HepG2 (cell line): Measurements from ENCODE around the gene GHRH. TPM values are rescaled to one million over a fixed set of nuclear protein-coding genes. Genes with fewer than 3 reads are reported as not detected.
A peak's percentile ranks its signal among the peaks of the same experiment; 100 is the strongest.

ENCODE experiments used
- AGO1 ChIP-seq: fragments of 200-400 bp; formaldehyde crosslinking; IDR thresholded peaks from 2 replicates; pipeline ENCODE4 v1.6.1; 2017; ENCODE audit warnings: mild to moderate bottlenecking, low read depth, low read length, moderate library complexity; ENCODE audit not compliant: poor library complexity, severe bottlenecking
- BATF2 ChIP-seq: sonication (generic); formaldehyde crosslinking; IDR thresholded peaks from 2 replicates; pipeline ENCODE4 v1.8.0; 2022; ENCODE audit warnings: mild to moderate bottlenecking, missing genetic modification reagents, moderate library complexity
- GLI4 ChIP-seq: sonication (generic); formaldehyde crosslinking; IDR thresholded peaks from 2 replicates; pipeline ENCODE4 v1.5.1; 2020; ENCODE audit warnings: missing genetic modification reagents, mild to moderate bottlenecking, moderate library complexity, borderline replicate concordance
- HBP1 ChIP-seq: IDR thresholded peaks from 2 replicates; pipeline ENCODE4 v1.6.1; 2016; ENCODE audit warnings: low read depth, control low read depth
- HDAC6 ChIP-seq: fragments of 200-600 bp; sonication (generic); IDR thresholded peaks from 2 replicates; pipeline ENCODE4 v1.7.0; 2017; ENCODE audit warnings: mild to moderate bottlenecking, antibody characterized with exemption, low read length, low read depth
- JARID2 ChIP-seq: sonication (generic); formaldehyde crosslinking; IDR thresholded peaks from 2 replicates; pipeline ENCODE4 v1.8.1; 2023; ENCODE audit warnings: missing genetic modification reagents, inconsistent platforms; ENCODE audit not compliant: insufficient replicate concordance
- KIAA2018 ChIP-seq: sonication (generic); formaldehyde crosslinking; IDR thresholded peaks from 2 replicates; pipeline ENCODE4 v1.5.0; 2020; ENCODE audit warnings: mild to moderate bottlenecking, missing genetic modification reagents, borderline replicate concordance
- MTF1 ChIP-seq: sonication (generic); formaldehyde crosslinking; IDR thresholded peaks from 2 replicates; pipeline ENCODE4 v1.5.0; 2020; ENCODE audit warnings: missing genetic modification reagents
- MYNN ChIP-seq: sonication (generic); formaldehyde crosslinking; IDR thresholded peaks from 2 replicates; pipeline ENCODE4 v1.4.0; 2020; ENCODE audit warnings: mild to moderate bottlenecking, low read depth, missing genetic modification reagents
- TGIF2 ChIP-seq: IDR thresholded peaks from 2 replicates; pipeline ENCODE4 v1.6.1; 2016; ENCODE audit warnings: control low read depth, missing compliant biosample characterization
- THAP11 ChIP-seq: IDR thresholded peaks from 2 replicates; pipeline ENCODE4 v1.6.1; 2016; ENCODE audit warnings: missing biosample characterization, missing genetic modification reagents
- ZNF121 ChIP-seq: sonication (generic); formaldehyde crosslinking; IDR thresholded peaks from 2 replicates; pipeline ENCODE4 v1.5.0; 2020; ENCODE audit warnings: mild to moderate bottlenecking, missing genetic modification reagents
- ZNF17 ChIP-seq: sonication (generic); formaldehyde crosslinking; IDR thresholded peaks from 2 replicates; pipeline ENCODE4 v1.5.0; 2020; ENCODE audit warnings: mild to moderate bottlenecking, missing genetic modification reagents
- ZNF230 ChIP-seq: sonication (generic); formaldehyde crosslinking; IDR thresholded peaks from 2 replicates; pipeline ENCODE4 v1.4.0; 2020; ENCODE audit warnings: mild to moderate bottlenecking, missing genetic modification reagents
- ZNF672 ChIP-seq: sonication (generic); formaldehyde crosslinking; IDR thresholded peaks from 2 replicates; pipeline ENCODE4 v1.8.1; 2022; ENCODE audit warnings: missing genetic modification reagents
- ZNF704 ChIP-seq: sonication (generic); formaldehyde crosslinking; IDR thresholded peaks from 2 replicates; pipeline ENCODE4 v1.8.1; 2023; ENCODE audit warnings: mild to moderate bottlenecking, inconsistent platforms, moderate library complexity, missing genetic modification reagents, borderline replicate concordance
- ZNF747 ChIP-seq: sonication (generic); formaldehyde crosslinking; IDR thresholded peaks from 2 replicates; pipeline ENCODE4 v1.8.1; 2023; ENCODE audit warnings: missing genetic modification reagents, mild to moderate bottlenecking, borderline replicate concordance
- polyA plus RNA-seq, 8 experiments: library from polyadenylated mRNA; depleted of rRNA in 3 of 8; stranded (reverse) in 7 of 8; unstranded in 1 of 8; fragments of >200 nt; fragmentation: Illumina TruSeq in 4 of 8; extraction: Trizol in 4 of 8; gene quantifications; 2 replicates each; pipeline versions ENCODE4 v1.2.1 to v1.2.3, GENCODE V29; 2011 to 2016; ENCODE audit warnings: low read depth in 4 of 8, missing spikeins in 1 of 8, mixed read lengths in 1 of 8; ENCODE audit not compliant: insufficient read depth in 1 of 8
- total RNA-seq, 5 experiments: library from RNA; depleted of rRNA; stranded (reverse); fragments of >200 nt; fragmentation: Illumina TruSeq; extraction: Trizol; gene quantifications; 2 replicates each; pipeline ENCODE4 v1.2.3, GENCODE V29; 2016; ENCODE audit warnings: low read depth in 1 of 5

GHRH gene
- total and polyA plus RNA-seq, 2 of the 13 experiments (the other 11 are each of a cell fraction or from before 2014, with no cell fraction given): not detected

- TF ChIP-seq KIAA2018 (CRISPR knock-in tag): no peak
- no peak; the same call in none of the 2 replicates for TF ChIP-seq THAP11 (CRISPR knock-in tag)
- no peak for TF ChIP-seq HDAC6
- no peak for TF ChIP-seq MTF1 (CRISPR knock-in tag)
- TF ChIP-seq ZNF121 (CRISPR knock-in tag): no peak
- no peak for TF ChIP-seq AGO1
- no peak for TF ChIP-seq JARID2 (CRISPR knock-in tag)
- no peak for TF ChIP-seq ZNF747 (CRISPR knock-in tag)
- no peak for TF ChIP-seq MYNN (CRISPR knock-in tag)
- peak; percentile 32; the same call in 1 of the 2 replicates for TF ChIP-seq GLI4 (CRISPR knock-in tag)
- TF ChIP-seq HBP1 (CRISPR knock-in tag): 0 out of 2 replicates have a peak, but pooled peaks have one; percentile 39
- TF ChIP-seq BATF2 (CRISPR knock-in tag): no peak
- TF ChIP-seq ZNF672: no peak
- TF ChIP-seq TGIF2 (CRISPR knock-in tag): peak; percentile 84; the same call in 1 of the 2 replicates
- TF ChIP-seq ZNF17: no peak
- TF ChIP-seq ZNF230 (CRISPR knock-in tag): no peak
- no peak for TF ChIP-seq ZNF704 (CRISPR knock-in tag)
Measured at GRCh38 chr20:37283530-37284195, 22.0 kb upstream of the GHRH start (continued).
